ENCODE data around the gene IL5RA. TPM values are rescaled to one million over a fixed set of nuclear protein-coding genes. Genes with fewer than 3 reads are reported as not detected.

The IL5RA gene
- total RNA-seq, 1 donor from 2014 or later, result not detected

DNA sequence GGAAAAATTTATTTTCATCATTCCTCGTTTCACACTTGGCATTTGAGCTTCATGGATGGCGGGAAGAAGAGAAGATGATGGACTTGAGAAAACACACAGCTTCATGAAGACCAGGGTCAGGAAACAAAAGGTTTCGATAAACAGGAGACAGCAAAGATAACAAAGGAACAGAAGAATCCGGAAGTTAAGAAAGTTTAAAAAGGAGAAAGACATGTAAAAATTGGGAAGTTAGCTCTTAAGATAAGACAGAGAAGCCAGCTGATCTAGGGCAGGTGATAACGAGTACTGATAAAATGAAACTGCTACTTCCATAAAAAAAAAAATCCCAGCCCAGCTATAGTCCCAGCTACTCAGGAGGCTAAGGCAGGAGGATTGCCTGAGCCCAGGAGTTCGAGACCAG is 23.9 kb downstream of the IL5RA start:
- ChIA-PET POLR2A (no interaction called here), CTCF (interaction anchor here (1.4 kb wide), 1 partner anchor 1204 kb away, joined by 3 read pairs; no protein-coding TSS in a partner anchor)
- TF ChIP-seq, protein P1, sequence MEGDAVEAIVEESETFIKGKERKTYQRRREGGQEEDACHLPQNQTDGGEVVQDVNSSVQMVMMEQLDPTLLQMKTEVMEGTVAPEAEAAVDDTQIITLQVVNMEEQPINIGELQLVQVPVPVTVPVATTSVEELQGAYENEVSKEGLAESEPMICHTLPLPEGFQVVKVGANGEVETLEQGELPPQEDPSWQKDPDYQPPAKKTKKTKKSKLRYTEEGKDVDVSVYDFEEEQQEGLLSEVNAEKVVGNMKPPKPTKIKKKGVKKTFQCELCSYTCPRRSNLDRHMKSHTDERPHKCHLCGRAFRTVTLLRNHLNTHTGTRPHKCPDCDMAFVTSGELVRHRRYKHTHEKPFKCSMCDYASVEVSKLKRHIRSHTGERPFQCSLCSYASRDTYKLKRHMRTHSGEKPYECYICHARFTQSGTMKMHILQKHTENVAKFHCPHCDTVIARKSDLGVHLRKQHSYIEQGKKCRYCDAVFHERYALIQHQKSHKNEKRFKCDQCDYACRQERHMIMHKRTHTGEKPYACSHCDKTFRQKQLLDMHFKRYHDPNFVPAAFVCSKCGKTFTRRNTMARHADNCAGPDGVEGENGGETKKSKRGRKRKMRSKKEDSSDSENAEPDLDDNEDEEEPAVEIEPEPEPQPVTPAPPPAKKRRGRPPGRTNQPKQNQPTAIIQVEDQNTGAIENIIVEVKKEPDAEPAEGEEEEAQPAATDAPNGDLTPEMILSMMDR (IDR thresholded peaks at IDR 0.05), result no peak
- Mint-ChIP-seq H3K27me3 (no peaks in the 10 kb centered on the region), H3K4me1 (peaks cover 42% of the 10 kb centered on the region), H3K9me3 (no peaks in the 10 kb centered on the region), H3K4me3 (no peak overlapping the region), H3K27ac (no peak overlapping the region), H3K36me3 (ENCODE audit: low read depth) (no peaks in the 10 kb centered on the region)
- intact Hi-C loops (cut with micrococcal nuclease), result loop anchor here (5.0 kb wide), 1 partner anchor 86 kb away; no protein-coding TSS in a partner anchor
- DNase-seq (no peak), ATAC-seq (ENCODE audit: low read depth) (no peak)

DNA sequence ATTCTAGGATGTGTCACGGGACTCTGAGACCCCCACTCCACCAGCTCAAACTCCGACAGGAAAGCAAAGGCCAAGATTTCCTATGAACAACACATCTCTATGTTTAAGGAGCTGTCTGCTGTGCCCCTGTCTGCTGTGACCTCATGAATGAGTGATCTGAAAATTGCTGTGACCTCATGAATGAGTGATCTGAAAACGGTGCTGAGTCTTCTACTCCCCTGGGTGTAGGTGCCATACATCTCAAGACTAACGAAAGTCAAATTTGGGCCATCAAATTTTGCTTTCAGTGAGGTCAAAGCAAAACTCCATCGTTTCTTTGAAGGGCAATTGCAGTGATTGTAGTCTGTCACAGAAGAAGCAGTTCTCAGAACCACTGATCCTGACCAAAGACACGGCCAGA is 24.4 kb downstream of the IL5RA start:
- CTCF ChIA-PET, result no interaction called here

DNA sequence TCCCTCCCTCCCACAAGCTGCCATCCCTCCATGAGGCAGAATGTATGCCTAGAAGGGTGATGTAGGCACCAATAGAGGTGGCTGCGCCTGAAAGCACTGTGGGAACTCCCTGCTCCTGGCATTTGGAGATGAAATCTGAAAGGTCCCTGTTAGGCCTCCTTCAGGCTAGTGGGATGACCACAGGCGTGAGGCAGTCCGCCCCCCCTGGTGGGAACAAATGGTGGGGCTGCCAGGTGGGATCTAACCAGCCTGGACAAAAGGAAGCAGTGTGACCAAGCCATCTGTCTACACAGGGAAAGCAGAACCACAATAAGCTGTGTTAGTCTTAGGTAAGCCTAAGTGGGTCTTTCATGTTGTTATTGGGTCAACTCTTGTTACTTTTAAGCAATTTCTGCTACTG is 25.3 kb downstream of the IL5RA start:
- Mint-ChIP-seq H3K9me3 (no peaks in the 10 kb centered on the region), H3K4me1 (peaks cover 44% of the 10 kb centered on the region), H3K4me3 (no peak overlapping the region), H3K27me3 (no peaks in the 10 kb centered on the region), H3K36me3 (ENCODE audit: low read depth) (no peaks in the 10 kb centered on the region), H3K27ac (no peak overlapping the region)
- TF ChIP-seq, protein P1 (IDR thresholded peaks at IDR 0.05), result no peak
- CTCF ChIA-PET, result no interaction called here
- POLR2A ChIA-PET, result no interaction called here
- intact Hi-C loops (cut with micrococcal nuclease), result loop anchor here (5.0 kb wide), 1 partner anchor 87 kb away; no protein-coding TSS in a partner anchor
- DNase-seq (no peak), ATAC-seq (ENCODE audit: low read depth) (no peak)

More for the DNA sequence above, 24.4 kb downstream of the IL5RA start:
- no peaks in the 10 kb centered on the region for H3K36me3 Mint-ChIP-seq (ENCODE audit: low read depth)
- POLR2A ChIA-PET, result no interaction called here
- peaks cover 44% of the 10 kb centered on the region for H3K4me1 Mint-ChIP-seq
- no peaks in the 10 kb centered on the region for H3K9me3 Mint-ChIP-seq
- DNase-seq, result no peak
- no peaks in the 10 kb centered on the region for H3K27me3 Mint-ChIP-seq
- no peak overlapping the region for H3K4me3 Mint-ChIP-seq
- ATAC-seq (ENCODE audit: low read depth), result no peak
- no peak overlapping the region for H3K27ac Mint-ChIP-seq
- intact Hi-C loops (cut with micrococcal nuclease), result loop anchor here (5.0 kb wide), 1 partner anchor 87 kb away; no protein-coding TSS in a partner anchor
- TF ChIP-seq, protein P1 (IDR thresholded peaks at IDR 0.05), result no peak

DNA sequence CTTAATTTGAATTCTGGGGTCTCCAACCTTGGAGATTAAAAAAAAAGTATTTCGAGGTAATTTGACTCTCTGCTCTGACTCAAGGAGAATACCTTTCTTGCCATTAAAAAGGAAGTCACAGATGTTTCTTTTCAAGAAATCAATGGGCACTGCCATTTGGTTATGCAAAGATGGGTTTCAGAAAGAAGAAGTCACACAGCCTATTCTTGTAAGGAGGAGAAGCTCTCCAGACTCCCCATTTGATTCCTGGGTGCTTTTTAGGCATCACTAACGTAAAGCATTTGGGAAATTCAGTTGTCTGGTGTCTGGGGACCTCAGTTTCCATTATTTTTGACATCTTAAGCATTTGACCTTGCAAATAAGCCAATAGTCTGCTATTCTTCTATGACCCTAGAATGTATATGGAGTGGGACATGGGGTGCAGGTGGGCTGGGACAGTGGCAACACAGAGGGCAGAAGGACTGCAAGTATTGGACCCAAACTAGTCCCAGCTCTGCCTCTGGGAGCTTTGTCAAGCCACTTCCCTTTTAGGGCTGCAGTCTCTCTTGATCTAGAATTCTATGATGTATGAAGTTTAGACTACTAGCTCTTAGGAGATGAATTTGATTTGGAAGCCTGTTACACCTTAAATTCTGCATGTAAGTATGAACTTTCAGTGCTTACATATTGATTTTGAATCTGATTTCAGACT is 27.8 kb downstream of the IL5RA start:
- TF ChIP-seq, protein P1 (IDR thresholded peaks at IDR 0.05), result no peak
- H3K4me1 Mint-ChIP-seq, result peaks cover 25% of the 10 kb centered on the region
- no peaks in the 10 kb centered on the region for H3K9me3 Mint-ChIP-seq
- H3K27me3 Mint-ChIP-seq, result peaks cover 2% of the 10 kb centered on the region
- ChIA-PET POLR2A (no interaction called here), CTCF (no interaction called here)
- no peaks in the 10 kb centered on the region for H3K36me3 Mint-ChIP-seq (ENCODE audit: low read depth)
- peak overlapping the region; percentile 2 for H3K4me3 Mint-ChIP-seq
- ATAC-seq (ENCODE audit: low read depth), result peak; percentile 80
- no peak for DNase-seq
- intact Hi-C loops (cut with micrococcal nuclease), result no loop called here
- H3K27ac Mint-ChIP-seq, result no peak overlapping the region

DNA sequence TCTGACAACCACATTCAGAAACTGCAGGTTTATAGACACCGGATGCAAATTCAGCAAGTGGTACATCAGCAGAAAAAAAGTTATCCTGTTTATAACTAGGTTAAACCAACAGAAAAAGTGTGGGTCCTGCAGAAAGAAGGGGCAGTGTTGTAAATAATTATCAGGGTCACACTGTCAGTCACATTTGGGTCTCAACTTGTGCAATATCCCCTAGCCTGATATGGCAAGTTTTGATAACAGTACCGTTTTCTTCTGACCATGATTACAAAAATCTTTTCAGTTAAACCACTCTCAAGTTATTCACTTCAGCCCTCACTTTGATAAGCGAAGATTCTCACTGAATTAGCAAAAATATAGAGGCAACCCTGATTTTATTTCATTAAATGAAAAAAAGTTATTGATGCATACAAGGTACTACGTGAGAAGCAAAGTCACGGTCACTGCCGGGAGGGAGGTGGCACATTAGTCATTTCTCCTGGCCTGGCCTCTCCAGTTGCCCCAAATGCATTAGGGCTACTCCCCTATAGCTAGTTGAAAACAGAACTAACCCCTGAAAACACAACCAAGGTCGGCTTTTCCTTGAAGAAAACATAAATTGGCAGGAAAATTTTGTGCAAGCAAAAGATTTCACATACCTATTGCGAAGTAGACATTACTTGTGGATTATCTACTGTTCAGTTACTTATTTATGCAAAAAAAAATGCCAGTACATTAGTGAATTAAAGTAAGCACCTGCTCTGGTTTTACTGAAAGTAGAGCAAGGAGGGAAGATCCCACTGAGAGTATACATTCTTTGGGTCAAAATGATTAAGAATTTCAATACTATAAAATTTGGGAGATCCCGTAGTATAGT is 28.6 kb downstream of the IL5RA start:
- peak overlapping the region; percentile 19 for H3K4me3 Mint-ChIP-seq
- H3K36me3 Mint-ChIP-seq (ENCODE audit: low read depth), result no peaks in the 10 kb centered on the region
- H3K27ac Mint-ChIP-seq, result peak overlapping the region; percentile 46
- ATAC-seq (ENCODE audit: low read depth) (peak; percentile 47), DNase-seq (no peak)
- ChIA-PET POLR2A (no interaction called here), CTCF (no interaction called here)
- intact Hi-C loops (cut with micrococcal nuclease), result no loop called here
- peaks cover 25% of the 10 kb centered on the region for H3K4me1 Mint-ChIP-seq
- peaks cover 2% of the 10 kb centered on the region for H3K27me3 Mint-ChIP-seq
- TF ChIP-seq, protein P1 (IDR thresholded peaks at IDR 0.05), result no peak
- H3K9me3 Mint-ChIP-seq, result no peaks in the 10 kb centered on the region
